Measurements from ENCODE around the gene DIS3.

GRCh38 chr13:72740015-72740414, 41.7 kb downstream of the DIS3 start:
- TF ChIP-seq POLR2A (IDR thresholded peaks at IDR 0.05) (no peak), CTCF (IDR thresholded peaks at IDR 0.05) (no peak), EP300 (IDR thresholded peaks at IDR 0.05) (no peak), POLR2AphosphoS5 (IDR thresholded peaks at IDR 0.05) (no peak)
